ENCODE data around the gene POLH.

- TF ChIP-seq, protein P1, sequence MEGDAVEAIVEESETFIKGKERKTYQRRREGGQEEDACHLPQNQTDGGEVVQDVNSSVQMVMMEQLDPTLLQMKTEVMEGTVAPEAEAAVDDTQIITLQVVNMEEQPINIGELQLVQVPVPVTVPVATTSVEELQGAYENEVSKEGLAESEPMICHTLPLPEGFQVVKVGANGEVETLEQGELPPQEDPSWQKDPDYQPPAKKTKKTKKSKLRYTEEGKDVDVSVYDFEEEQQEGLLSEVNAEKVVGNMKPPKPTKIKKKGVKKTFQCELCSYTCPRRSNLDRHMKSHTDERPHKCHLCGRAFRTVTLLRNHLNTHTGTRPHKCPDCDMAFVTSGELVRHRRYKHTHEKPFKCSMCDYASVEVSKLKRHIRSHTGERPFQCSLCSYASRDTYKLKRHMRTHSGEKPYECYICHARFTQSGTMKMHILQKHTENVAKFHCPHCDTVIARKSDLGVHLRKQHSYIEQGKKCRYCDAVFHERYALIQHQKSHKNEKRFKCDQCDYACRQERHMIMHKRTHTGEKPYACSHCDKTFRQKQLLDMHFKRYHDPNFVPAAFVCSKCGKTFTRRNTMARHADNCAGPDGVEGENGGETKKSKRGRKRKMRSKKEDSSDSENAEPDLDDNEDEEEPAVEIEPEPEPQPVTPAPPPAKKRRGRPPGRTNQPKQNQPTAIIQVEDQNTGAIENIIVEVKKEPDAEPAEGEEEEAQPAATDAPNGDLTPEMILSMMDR (conservative IDR thresholded peaks at IDR 0.05; ENCODE audit: low read depth, low read length) = no peak
- TF ChIP-seq EZH2phosphoT487 (IDR thresholded peaks at IDR 0.05; ENCODE audit: borderline replicate concordance, low read length) = no peak
Measured at GRCh38 chr6:43647613-43648012, 71.6 kb downstream of the POLH start.
